ENCODE results near the gene B3GALT6. TPM values are rescaled to one million over a fixed set of nuclear protein-coding genes. Genes with fewer than 3 reads are reported as not detected.

Gene B3GALT6
- total and polyA plus RNA-seq, 5 experiments from 2014 or later: 8.8 to 24.6 (median 21.4) TPM

- Mint-ChIP-seq H3K4me3 (peak overlapping the region; percentile 38 to 85 (median 56)), H3K27ac (peak overlapping the region in 4 of 10 donors; percentile 2 to 68 (median 52)), H3K4me1 (peaks cover 21 to 53% (median 39%) of the 10 kb centered on the region in 4 donors), H3K36me3 (peaks cover 0 to 22% (median 0%) of the 10 kb centered on the region in 3 donors), H3K27me3 (no peaks in the 10 kb centered on the region), H3K9me3 (no peaks in the 10 kb centered on the region)
- ATAC-seq: no peak
- POLR2A ChIA-PET: interaction anchor here (1.6 kb wide), 1 partner anchor 44 kb away, joined by 4 read pairs; the partner anchor contains the start of gene UBE2J2
- no peak for DNase-seq
Observed at GRCh38 chr1:1229770-1230169, 2.3 kb upstream of the B3GALT6 start.

- ATAC-seq (no peak), DNase-seq (no peak)
- Mint-ChIP-seq H3K4me1 (peaks cover 16 to 48% (median 38%) of the 10 kb centered on the region in 4 donors), H3K9me3 (no peaks in the 10 kb centered on the region), H3K4me3 (peak overlapping the region; percentile 83 to 96 (median 91)), H3K36me3 (peaks cover 0 to 15% (median 0%) of the 10 kb centered on the region in 3 donors), H3K27me3 (no peaks in the 10 kb centered on the region), H3K27ac (peak overlapping the region; percentile 74 to 97 (median 92))
- POLR2A ChIA-PET: interaction anchor here (1.2 to 1.6 kb wide), 3 partner anchors 15 to 43 kb away, joined by 4 to 6 read pairs (median 6); partner anchors contain the start of gene UBE2J2
Observed at GRCh38 chr1:1230656-1231399, 1.2 kb upstream of the B3GALT6 start.

GRCh38 chr1:1231400-1232207 lies 433 bp upstream of the B3GALT6 start, which contains the start of gene SDF4:
TSS of gene SDF4 (minus strand) at chr1:1232001. CDS start at chr1:1228772, 3,229 bp downstream.
- POLR2A ChIA-PET: interaction anchor here (0.6 to 1.6 kb wide), 6 partner anchors 16 to 74 kb away, joined by 3 to 6 read pairs (median 4); partner anchors contain the start of gene UBE2J2
- H3K27me3 Mint-ChIP-seq: no peaks in the 10 kb centered on the region
- H3K9me3 Mint-ChIP-seq: no peaks in the 10 kb centered on the region
- H3K4me3 Mint-ChIP-seq: peak within 1 kb of the TSS; percentile 83 to 96 (median 91)
- peaks cover 0 to 11% (median 0%) of the 10 kb centered on the region in 3 donors for H3K36me3 Mint-ChIP-seq
- peaks cover 14 to 43% (median 37%) of the 10 kb centered on the region in 4 donors for H3K4me1 Mint-ChIP-seq
- peak within 1 kb of the TSS; percentile 74 to 97 (median 92) for H3K27ac Mint-ChIP-seq
- ATAC-seq (peak; percentile 93 to 96), DNase-seq (peak; percentile 92 to 98 (median 96))

- peaks cover 14 to 43% (median 37%) of the 10 kb centered on the region in 4 donors for H3K4me1 Mint-ChIP-seq
- peaks cover 0 to 11% (median 0%) of the 10 kb centered on the region in 3 donors for H3K36me3 Mint-ChIP-seq
- H3K4me3 Mint-ChIP-seq: peak overlapping the region; percentile 69 to 91 (median 80)
- H3K27ac Mint-ChIP-seq: peak overlapping the region in 8 of 10 donors; percentile 27 to 86 (median 80)
- POLR2A ChIA-PET: interaction anchor here (0.9 kb wide), 1 partner anchor 75 kb away, joined by 3 read pairs; no protein-coding TSS in a partner anchor
- ATAC-seq (no peak), DNase-seq (peak in 1 of 10 donors; percentile 18)
- H3K9me3 Mint-ChIP-seq: no peaks in the 10 kb centered on the region
- no peaks in the 10 kb centered on the region for H3K27me3 Mint-ChIP-seq
Observed at GRCh38 chr1:1232796-1233566, 944 bp downstream of the B3GALT6 start.

GRCh38 chr1:1233567-1233892 lies 1.5 kb downstream of the B3GALT6 start:
- H3K36me3 Mint-ChIP-seq: peaks cover 0 to 11% (median 0%) of the 10 kb centered on the region in 3 donors
- POLR2A ChIA-PET: no interaction called here
- peaks cover 14 to 40% (median 37%) of the 10 kb centered on the region in 4 donors for H3K4me1 Mint-ChIP-seq
- no peaks in the 10 kb centered on the region for H3K9me3 Mint-ChIP-seq
- H3K4me3 Mint-ChIP-seq: peak overlapping the region; percentile 69 to 91 (median 80)
- H3K27ac Mint-ChIP-seq: peak overlapping the region in 9 of 10 donors; percentile 19 to 86 (median 79)
- H3K27me3 Mint-ChIP-seq: no peaks in the 10 kb centered on the region
- no peak for ATAC-seq
- no peak for DNase-seq

GRCh38 chr1:1234180-1234808 lies 2.3 kb downstream of the B3GALT6 start:
- H3K36me3 Mint-ChIP-seq: peaks cover 0 to 11% (median 0%) of the 10 kb centered on the region in 3 donors
- ATAC-seq: no peak
- H3K27ac Mint-ChIP-seq: peak overlapping the region in 6 of 10 donors; percentile 27 to 85 (median 74)
- no peaks in the 10 kb centered on the region for H3K27me3 Mint-ChIP-seq
- H3K9me3 Mint-ChIP-seq: no peaks in the 10 kb centered on the region
- DNase-seq: no peak
- POLR2A ChIA-PET: no interaction called here
- H3K4me3 Mint-ChIP-seq: peak overlapping the region; percentile 25 to 91 (median 77)
- H3K4me1 Mint-ChIP-seq: peaks cover 14 to 36% (median 33%) of the 10 kb centered on the region in 4 donors

GRCh38 chr1:1235016-1235744 lies 3.1 kb downstream of the B3GALT6 start:
- no peak for DNase-seq
- Mint-ChIP-seq H3K9me3 (no peaks in the 10 kb centered on the region), H3K4me1 (peaks cover 8 to 27% (median 25%) of the 10 kb centered on the region in 4 donors), H3K36me3 (peaks cover 0 to 8% (median 0%) of the 10 kb centered on the region in 3 donors), H3K27ac (peak overlapping the region in 1 of 10 donors; percentile 7), H3K4me3 (peak overlapping the region in 4 of 10 donors; percentile 2 to 91 (median 43)), H3K27me3 (no peaks in the 10 kb centered on the region)
- ATAC-seq: no peak
- POLR2A ChIA-PET: no interaction called here

GRCh38 chr1:1236176-1236763 lies 4.2 kb downstream of the B3GALT6 start:
- Mint-ChIP-seq H3K36me3 (peaks cover 0 to 8% (median 0%) of the 10 kb centered on the region in 3 donors), H3K4me3 (no peak overlapping the region), H3K4me1 (peaks cover 4 to 18% (median 15%) of the 10 kb centered on the region in 4 donors), H3K27me3 (no peaks in the 10 kb centered on the region), H3K9me3 (no peaks in the 10 kb centered on the region), H3K27ac (peak overlapping the region in 1 of 10 donors; percentile 25)
- POLR2A ChIA-PET: no interaction called here
- DNase-seq (no peak), ATAC-seq (no peak)

GRCh38 chr1:1236945-1237873 lies 5.2 kb downstream of the B3GALT6 start:
- no peak for DNase-seq
- Mint-ChIP-seq H3K4me3 (peak overlapping the region in 1 of 10 donors; percentile 6), H3K4me1 (peaks cover 4 to 18% (median 15%) of the 10 kb centered on the region in 4 donors), H3K27me3 (no peaks in the 10 kb centered on the region), H3K27ac (no peak overlapping the region), H3K9me3 (no peaks in the 10 kb centered on the region), H3K36me3 (peaks cover 0 to 8% (median 0%) of the 10 kb centered on the region in 3 donors)
- POLR2A ChIA-PET: no interaction called here
- ATAC-seq: no peak

All from naive thymus-derived CD8-positive, alpha-beta T cell (primary cell).